GM13976 (cell line): ENCODE measurements around the gene PLEKHA8.

Experiments used
- DNase-seq: peaks from one replicate; pipeline ENCODE4 v3.0.0; 2012; ENCODE audit warnings: low spot score
- CTCF ChIP-seq: IDR thresholded peaks from 2 replicates; pipeline ENCODE4 v1.5.1; 2012; ENCODE audit warnings: borderline replicate concordance, mild to moderate bottlenecking; ENCODE audit not compliant: insufficient read depth; ENCODE audit errors: extremely low read depth, missing control alignments, control extremely low read depth
- in situ Hi-C: fragments of 300-500 bp; cut with MboI; formaldehyde crosslinking; loops from one replicate; pipeline ENCODE4 v1.12.0; 2022; ENCODE audit warnings: low sequenced_read_pairs, mixed read lengths, inconsistent platforms; ENCODE audit not compliant: unreplicated experiment

The PLEKHA8 gene

GRCh38 chr7:30078280-30078679 lies 50.1 kb downstream of the PLEKHA8 start:
- no peak for TF ChIP-seq CTCF
- no peak for DNase-seq
- in situ Hi-C loops: no loop called here

- TF ChIP-seq CTCF: no peak
- in situ Hi-C loops: no loop called here
- no peak for DNase-seq
Measured at GRCh38 chr7:30079880-30080279, 51.7 kb downstream of the PLEKHA8 start.

DNA sequence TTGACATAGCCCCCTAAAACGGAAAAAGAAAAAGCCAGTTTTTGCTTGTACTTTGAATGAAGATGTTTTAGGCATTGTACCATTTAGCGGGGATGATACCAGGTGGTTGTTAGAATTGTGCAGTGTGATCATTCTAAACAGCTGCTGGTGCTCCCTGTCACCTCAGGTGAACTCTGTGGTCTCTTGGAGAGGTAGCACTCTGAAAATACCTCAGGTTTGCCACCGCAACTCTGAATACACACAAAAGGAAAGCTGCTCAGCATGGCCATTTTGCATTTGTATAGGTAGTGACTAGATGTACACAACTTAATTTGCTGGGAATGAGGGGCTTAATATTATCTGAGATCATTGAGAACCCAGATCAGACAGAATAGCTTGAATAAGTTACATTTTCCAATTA lies 52.6 kb downstream of the PLEKHA8 start:
- no peak for DNase-seq
- TF ChIP-seq CTCF: no peak
- in situ Hi-C loops: no loop called here

- TF ChIP-seq CTCF: no peak
- in situ Hi-C loops: no loop called here
- DNase-seq: no peak
Measured at GRCh38 chr7:30082686-30083085, 54.5 kb downstream of the PLEKHA8 start.

- no peak for DNase-seq
- in situ Hi-C loops: no loop called here
Measured at GRCh38 chr7:30083334-30083733, 55.1 kb downstream of the PLEKHA8 start.

GRCh38 chr7:30084212-30084611 lies 56.0 kb downstream of the PLEKHA8 start:
- no peak for DNase-seq
- no peak for TF ChIP-seq CTCF
- in situ Hi-C loops: no loop called here

More at GRCh38 chr7:30083334-30083733, 55.1 kb downstream of the PLEKHA8 start:
- TF ChIP-seq CTCF: no peak

DNA sequence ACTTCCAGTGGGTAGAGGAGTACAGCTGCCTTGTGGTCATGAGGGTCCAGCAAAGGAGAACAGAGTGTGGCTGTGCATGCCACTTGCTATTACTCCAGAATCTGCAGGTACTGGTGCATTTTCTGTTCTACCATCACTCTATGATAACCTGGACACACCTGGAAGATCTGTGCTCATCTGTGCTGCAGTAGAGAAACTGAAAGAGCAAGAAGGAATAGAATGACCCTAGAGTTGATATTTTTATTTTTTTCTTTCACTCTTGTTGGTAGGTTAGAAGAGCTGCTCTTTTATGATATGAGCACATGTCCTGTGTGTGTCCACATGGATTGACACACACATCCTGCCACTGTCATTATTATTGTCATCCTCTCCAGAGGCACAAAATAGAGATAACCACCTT lies 58.3 kb downstream of the PLEKHA8 start:
- no peak for DNase-seq
- in situ Hi-C loops: no loop called here
- TF ChIP-seq CTCF: no peak
